DMS79 (cell line): Measurements from ENCODE around the gene TUT1.
A peak's percentile ranks its signal among the peaks of the same experiment; 100 is the strongest.
"Not testable (repeated sequence)": the region's sequence is repeated elsewhere in the genome, so short reads cannot be mapped to it uniquely, and the experiment has no call there.

Experiments used
- DNase-seq: peaks from one replicate; lab custom pipeline; 2025; lab: John Stamatoyannopoulos, UW

The TUT1 gene

DNA sequence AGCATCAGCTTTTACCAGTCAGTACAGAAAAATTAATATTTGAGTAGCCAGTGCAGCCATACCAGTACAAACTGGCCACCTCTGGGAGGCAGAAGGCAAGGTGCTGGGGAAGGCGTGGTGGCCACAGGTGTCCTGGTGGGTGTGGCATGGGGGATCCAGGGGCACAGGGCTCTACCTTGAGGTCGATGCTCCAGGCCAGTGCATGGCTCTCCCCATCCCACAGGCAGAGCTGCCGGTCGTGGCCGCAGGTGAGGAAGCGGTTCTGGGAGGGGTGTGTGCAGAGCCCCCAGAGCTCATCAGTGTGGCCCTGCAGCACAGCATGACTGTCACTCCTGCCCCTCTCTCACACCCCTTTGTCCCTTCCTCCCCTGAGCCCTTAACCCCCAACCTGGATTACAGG lies 14.1 kb upstream of the TUT1 start:
- DNase-seq, result no peak

DNA sequence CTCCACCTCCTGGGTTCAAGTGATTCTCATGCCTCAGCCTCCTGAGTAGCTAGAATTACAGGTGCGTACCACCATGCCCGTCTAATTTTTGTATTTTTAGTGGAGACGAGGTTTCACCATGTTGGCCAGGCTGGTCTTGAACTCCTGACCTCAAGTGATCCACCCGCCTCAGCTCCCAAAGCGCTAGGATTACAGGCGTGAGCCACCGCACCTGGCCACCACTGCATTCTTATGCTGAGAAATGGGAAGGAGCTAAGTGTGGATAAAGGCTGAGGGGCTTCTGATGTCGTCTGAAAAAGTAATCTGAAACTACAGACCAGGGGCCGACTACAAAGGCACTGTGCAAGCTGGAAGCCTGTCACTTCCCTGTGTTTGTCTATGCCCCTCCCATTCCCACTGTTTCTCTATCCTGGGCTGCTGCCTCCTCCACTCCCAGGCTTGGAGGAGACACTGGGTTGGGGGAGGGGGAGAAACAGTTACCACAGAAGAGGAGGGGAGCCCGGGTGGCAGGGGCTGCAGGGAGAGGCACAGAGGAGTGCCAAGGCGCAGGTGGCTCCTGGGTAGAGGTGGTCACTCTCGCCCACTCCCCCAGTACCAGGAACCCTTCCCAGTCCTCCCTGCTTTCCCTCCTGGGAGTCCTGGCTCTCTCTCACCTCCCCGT lies 13.3 kb upstream of the TUT1 start:
- no peak for DNase-seq

DNA sequence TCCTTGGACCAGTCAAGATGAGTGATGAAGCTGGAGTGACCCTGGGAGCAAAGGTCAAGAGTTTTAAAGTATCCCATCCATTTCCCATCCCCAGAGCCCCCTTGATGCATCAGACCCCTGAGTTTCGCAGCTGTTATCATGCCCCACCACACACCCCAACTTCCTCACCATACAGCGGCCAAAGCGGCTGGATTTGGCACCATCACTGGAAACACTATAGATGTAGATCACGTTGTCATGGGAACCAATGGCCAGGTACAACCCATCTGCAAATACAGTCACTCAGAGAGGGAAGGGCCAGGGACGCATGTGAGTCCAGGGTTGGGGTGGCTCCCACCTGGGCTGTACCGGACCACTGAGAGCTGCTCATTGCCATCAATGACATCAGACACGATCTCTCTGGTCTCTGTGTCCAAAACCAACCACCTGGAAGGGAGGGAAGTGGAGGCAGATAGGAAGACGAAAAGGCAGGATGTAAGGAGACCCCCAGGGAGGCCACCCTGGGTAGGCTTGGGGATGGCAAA lies 12.5 kb upstream of the TUT1 start:
- DNase-seq, result no peak

DNA sequence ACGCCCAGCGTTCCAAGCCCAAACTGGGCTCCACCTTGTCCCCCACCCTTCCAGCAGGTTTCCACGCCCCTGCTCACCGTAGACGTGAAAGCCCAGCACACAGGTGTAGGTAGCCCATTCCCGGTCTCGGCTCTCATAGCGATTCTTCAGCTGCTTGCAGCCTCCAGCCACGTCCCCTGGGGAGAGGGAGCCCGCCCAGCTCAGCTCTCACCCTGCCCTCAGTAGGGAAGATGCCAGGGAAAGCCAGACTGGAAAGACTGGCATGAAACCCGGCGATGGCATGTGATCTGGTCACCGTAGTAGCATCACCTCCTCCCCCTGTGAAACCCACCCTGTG lies 11.7 kb upstream of the TUT1 start:
- peak; percentile 21 for DNase-seq

DNA sequence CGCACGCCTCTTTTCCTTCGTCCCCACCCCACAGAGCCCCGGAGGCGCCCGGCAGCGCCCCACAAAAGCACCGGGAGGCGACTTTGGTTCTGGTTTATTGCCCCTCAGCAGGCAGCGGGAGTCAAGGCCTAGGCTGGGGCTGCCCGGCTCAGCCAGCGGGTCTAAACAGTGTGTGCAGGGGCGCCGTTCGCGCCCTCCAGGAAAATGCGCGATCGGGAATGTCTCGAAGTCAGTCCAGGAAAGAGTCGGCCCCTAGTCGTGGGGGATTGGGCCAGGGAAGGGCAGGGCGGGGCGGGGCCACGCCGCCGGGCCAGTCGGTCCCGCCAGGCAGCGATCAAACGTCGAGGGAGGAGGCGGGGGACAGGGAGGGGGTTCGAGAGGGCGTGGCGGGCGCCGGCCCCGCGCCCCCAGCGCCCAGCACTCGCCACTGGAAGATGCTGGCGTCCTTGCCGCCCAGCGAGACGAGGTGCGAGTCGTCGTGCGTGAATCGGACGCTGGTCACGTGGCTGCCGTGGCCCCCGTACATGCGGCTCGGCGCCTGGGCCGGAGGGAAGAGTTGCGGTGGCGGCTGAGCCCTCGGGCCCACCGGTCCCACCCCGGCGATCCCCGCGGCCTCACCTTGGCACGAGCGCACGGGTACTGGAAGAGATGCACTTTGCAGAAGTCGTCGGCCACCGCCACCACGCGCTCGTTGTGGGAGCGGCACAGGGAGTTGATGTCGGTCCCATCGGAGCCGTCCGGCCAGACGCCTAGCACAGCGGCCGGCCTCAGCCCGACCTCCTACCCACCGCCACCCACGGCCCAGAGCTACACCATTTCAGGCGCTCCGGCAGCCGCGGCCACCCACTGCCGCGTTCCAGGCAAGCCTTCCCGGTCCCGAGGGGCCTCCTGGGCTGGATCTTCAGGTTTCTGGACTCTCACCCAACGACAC lies 11.1 kb upstream of the TUT1 start:
- DNase-seq, result peak; percentile 68

DNA sequence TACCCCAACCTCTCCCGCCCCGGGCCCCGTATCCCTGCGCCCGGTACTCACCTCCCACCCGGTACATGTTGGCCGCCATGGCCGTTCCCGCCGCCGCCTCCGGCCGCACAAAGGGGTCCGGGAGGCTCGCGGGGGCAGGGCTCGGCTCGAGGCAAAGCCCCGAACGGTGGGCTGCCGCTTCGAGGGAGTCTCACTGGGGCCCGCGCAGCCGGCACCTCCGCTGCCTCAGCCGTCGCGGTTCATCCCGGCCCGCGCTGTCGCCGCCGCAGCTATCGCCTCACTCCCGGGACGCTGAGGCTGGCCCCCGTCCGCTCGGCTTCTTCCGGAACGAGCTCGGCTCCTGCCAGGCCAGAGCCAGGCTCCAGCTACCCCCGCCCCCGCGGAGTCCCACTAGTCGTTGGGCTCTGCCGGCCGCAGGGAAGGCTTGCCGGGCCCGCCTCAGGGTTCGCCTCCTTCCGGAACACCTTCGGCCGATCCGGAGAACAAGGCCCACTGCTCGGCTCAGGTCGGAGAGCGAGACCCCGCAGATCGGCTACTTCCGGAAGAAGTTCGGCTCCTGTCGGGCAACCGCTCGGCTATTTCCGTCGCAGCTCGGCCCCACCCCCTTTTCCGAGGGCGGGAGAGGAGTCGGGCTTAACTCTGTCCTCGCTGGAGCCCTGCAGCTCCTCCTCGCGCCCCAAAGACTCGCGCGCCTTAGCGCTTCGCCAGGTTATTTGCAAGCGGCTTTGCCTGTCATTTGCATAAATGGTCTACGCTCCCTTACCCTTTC lies 10.2 kb upstream of the TUT1 start, which contains the start of gene MTA2:
TSS of gene MTA2 (minus strand) at position 494 of the 769 bp plus-strand sequence. CDS start at position 79, 415 bp downstream.
- peak; percentile 94 for DNase-seq

DNA sequence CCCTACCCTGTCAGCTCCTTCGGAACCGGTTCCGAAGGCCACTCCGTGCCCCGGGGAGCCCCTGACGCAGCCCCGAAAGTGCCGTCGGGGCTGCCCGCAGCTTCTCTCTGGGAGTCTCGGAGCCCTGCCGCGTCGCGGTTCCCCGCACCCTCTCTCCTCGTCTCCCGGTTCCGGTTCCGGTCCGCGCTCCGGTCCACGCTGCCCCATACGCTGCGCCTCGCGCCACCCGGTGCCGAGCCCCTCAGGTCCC lies 9.7 kb upstream of the TUT1 start:
- DNase-seq, result no peak

DNA sequence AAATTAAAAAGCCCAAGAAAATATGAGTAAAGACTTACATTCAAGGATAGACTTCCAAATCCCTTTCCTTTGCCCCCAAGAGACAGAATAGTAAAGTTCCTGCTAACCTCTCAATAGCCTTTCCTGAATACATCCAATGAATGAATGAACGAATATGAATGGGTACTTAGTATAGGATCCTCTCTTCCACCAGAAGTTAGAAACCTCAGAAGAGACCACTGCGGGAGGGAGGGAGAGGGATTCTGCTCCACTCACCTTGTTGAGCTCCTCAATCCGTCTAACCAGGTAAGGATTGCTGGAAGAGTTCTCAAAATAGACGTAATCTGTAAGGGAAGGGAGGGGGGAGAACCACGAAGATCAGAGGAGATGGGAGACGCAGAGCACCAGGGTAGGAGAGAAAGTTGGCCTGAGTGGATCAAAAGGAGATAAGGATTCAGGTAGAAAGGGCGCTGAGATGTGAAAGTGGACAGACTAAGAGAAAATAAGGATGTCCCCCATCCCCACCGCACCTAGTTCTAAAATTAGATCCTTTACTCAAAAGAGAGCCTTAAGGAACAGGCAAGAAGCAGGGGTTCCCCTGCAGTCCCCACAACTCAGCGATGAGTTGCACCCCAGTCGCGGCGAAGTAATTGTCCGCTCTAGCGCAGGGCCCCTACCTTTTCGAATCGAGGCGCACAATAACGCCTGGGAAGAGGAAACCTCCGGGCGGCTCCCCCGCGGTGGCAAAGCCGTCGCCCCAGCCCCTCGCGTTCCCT lies 9.2 kb upstream of the TUT1 start:
- no peak for DNase-seq

DNA sequence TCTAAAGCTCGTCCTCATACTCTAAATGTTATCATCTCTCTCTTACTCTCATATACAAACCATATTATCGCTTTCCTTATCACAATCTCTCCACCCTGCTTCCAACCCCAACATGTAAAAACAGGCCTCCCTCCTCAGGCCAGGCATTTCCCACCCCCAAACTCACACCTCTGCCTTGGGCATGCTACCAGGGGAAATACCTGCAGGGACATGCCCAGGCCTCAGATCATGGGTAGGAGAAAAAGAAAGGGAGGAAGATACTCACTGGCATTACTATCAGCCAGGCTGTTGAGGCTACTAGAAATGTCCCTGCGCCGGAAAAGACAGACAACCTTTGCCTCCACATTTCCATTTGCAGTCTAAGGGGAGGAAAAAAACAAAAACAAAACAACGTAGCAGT lies 8.6 kb upstream of the TUT1 start:
- no peak for DNase-seq

DNA sequence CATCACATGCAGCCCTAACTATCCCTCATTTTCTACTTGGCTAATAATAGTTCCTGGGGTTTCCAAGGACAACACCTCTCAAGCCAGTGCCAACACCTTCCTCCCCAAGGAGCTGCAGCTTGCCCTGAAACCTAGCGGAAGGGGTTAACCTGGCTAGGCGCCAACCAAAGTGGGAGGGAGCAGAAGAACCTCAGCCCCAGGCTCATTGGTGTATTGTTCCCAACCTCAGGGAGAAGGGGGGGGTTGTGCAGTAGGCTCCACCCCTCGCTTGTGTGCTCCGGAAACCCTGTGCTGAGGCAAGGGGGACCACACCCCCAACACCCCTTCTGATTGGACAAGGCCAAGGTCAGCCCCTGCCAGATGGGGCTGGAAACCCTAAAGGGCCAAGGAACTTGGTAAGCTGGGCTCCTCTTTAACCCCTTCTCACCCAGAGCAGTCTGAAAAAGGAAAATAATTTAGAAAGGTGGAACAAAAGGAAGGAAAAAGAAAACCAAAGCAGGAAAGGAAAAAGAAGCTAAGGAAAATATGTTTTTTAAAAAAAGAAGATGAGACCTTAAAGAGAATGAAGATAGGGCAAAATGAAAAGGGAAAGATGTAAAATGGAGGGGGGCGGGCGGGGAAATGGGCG lies 7.9 kb upstream of the TUT1 start:
- DNase-seq, result peak; percentile 88

DNA sequence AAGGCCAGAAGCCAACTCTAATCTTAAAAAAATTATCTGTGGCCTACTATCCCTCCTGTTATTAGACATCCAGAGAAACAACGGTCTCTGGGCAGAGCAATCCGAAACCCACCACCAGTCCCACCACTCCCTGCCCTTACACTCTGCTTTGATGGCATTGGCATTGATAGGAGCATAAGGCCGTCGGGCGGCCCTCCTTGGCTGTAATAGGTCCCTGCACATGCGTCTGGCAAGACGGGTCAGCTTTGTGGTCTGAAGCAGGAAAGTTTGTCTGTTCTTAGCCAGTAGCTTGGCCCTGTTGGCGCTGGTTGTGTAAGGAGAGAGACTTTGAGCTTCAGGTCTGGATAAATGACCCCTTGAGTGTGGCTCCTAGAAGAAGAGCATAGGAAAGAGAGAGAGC lies 3.8 kb upstream of the TUT1 start:
- no peak for DNase-seq

DNA sequence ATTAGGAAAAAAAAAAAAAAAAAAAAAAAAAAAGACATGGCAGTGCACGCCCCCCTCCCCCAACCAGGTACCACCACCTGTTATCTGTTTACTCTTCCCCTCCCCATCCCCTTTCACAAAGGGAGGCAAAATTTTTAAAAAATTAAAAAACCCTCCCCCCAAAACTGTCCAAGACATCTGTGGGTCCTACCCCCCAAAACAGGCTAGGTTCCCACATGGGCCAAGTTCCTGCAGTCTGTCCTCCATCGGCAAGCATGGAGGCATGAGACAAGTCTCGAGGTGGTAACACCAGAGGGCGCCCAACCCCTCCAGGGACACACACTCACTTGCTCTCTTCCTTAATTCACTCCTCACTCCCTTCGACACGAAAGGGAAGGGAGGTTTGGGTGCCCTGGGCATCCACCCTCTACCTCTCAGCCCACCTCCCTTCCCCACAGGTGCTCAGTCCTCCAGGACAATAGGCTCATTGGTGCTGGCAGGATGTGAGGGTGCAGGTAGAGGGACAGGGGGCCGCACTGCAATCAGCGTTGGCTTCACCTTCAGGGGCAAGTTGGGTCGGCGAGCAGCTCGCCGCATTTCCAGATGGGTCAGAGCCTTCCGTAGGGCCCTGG lies 2.2 kb upstream of the TUT1 start:
- DNase-seq, result peak; percentile 3

DNA sequence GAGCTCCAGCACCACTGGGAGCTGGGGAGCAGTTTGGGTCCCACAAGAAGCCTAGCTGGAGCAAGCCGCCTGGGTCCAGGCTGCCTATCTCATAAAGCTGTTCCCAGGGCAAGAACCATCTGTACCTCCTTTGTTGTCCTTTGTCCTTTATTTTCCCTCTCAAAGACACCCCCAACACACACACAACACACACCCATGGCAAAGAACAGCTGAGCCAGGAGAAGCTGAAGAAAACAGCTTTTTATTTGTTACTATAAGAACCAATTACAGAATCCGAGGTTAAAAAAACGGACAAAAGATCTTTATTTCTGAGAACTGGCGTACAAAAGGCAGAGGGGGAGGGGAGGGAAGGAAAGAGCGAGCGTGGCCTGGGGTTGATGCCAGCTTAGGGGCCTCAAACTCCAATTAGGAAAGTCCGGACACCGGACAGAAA lies 1.7 kb upstream of the TUT1 start:
- no peak for DNase-seq

DNA sequence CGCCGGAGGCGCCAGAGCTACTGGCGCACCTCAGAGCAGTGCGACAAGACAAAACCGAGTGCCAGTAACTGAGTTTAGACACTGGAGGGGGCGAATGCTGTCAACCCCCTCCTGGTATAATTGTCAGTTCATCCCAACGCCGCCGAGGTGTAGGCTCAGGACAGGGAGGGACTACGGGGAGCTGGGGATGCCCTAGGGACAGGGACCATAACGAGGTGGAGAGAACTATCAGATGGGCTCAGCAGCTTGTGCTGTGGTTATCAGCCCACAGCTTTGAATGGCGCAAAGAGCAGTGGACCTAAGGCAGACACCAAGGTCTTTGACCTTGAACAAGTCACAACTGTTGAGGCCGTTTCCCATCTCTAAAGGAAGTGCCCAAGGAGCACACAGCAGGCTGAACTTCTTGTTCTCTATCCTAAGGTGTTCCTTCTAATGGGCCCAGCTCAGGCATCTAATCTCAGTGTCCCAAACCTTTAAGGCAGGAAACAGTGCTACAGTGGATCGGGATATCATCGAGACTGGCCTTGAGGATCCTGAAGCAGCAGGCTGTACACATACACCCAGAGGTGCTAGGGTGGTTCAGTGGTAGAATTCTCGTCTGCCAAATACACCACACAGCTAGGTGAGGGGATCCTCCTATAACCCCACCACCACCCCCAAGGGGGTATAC lies 958 bp upstream of the TUT1 start:
- no peak for DNase-seq

DNA sequence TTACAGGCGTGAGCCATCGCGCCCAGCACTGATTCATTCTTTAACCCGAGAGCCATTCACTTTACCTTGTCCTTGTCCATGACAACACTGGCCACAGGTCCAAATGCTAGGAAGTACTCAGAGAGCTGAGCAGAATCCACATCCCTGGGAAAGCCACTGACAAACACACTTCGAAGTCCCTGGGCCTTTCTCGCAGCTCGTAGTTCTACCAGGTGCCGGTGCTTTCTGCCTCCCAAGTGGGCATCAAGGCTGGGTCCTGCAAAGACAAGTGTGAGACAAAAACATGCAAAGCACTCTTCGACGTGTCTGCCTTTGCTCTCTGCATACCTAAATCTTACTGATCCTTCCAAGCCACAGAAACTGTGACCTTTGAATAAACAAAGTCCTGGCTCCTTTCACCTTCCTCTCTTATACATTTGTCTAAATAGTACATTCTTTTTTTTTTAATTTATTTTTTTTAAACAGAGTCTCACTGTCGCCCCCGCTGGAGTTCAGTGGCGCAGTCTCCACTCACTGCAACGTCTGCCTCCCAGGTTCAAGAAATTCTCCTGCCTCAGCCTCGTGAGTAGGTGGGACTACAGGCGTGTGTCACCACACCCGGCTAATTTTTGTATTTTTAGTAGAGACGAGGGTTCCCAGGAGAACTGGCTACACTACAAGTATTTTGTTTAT lies 2.2 kb downstream of the TUT1 start:
- DNase-seq, result no peak

DNA sequence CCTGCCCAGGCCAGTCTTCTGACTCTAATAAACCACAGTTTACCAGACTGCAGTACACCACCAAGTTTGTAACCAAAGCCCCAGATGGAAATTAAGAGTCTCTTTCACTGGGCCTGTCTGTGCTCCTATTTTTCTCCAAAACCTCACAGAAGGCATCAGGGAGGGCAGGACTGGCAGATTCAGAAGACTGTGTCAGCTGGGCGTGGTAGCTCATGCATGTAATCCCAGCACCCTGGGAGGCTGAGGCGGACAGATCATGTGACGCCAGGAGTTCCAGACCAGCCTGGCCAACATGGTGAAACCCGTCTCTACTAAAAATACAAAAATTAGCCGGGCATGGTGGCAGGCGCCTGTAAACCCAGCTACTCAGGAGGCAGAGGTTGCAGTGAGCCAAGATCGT lies 6.0 kb downstream of the TUT1 start:
- DNase-seq, result not testable (repeated sequence)

DNA sequence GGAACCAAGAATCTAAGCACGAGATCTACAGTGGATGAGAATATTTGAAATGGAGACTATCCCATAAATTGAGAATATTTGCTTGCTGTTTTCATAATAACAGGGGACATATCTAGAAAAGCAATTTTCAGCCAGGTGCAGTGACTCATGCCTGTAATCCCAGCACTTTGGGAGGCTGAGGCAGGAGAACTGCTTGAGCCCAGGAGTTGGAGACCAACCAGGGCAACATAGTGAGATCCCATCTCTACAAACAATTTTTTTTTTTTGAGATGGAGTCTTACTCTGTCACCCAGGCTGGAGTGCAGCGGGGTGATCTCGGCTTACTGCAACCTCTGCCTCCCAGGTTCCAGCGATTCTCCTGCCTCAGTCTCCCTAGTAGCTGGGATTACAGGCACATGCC lies 9.6 kb downstream of the TUT1 start:
- DNase-seq, result not testable (repeated sequence)

DNA sequence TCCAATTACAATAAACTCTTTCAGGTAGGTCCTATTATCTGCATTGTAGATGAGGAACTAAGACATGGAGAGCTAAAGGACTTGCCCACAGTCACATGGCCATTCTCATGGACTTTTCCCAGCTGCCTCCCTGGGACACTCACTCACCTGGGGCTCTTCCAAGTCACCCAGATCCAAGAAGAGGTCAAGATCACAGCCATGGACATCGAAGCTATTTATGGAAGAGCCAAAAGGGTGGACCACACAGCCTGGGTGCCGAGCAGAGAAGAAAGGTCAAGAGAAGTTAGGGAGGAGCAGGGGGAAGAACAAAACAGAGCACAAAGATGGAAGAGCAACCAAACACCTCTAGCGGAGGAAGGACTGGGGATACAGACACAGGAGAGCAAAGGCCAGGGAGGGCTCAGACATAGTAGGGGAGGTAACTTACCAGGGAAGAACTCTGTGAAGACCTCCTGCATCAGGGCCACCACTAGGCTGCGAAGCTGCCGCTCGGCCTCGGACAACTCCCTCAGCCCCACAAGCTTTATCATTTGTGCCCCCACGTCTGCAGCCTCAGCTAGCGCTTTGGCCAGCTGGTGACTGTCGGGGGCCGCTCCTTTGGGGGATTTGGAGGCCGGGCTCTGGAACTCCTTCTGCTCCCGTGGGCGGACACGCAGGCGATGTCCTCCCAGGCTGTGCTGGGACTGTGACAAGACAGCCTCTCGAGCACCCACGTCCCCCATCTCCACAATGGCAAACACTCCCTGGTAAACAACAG lies 10.2 kb downstream of the TUT1 start:
- no peak for DNase-seq

DNA sequence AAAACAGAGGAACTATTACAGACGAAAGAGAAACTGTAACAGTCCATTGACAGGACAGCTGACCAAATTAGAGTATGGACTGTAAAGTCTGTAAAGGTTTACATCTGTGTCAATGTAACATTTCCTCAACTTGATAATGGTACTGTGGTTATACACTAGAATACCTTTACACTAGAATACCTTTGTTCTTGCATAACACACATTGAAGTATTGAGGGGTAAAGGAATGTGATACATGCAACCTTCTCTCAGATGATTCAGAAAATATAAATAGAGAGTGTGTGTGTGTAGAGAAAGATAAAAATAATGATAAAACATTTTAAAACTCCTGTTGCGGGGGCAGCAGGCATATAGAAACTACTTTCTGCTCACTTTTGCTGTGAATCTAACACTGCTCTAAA lies 12.1 kb downstream of the TUT1 start:
- no peak for DNase-seq
